ENCODE data around the gene HOXA6. TPM values are rescaled to one million over a fixed set of nuclear protein-coding genes. Genes with fewer than 3 reads are reported as not detected.
A peak's percentile ranks its signal among the peaks of the same experiment; 100 is the strongest.

The HOXA6 gene
- total RNA-seq, 1 experiment from 2014 or later = 12.7 TPM

GRCh38 chr7:27159266-27160144, 11.9 kb upstream of the HOXA6 start:
- RAD21 ChIA-PET (ENCODE audit: low non-redundant PET in 1 of 2, low total read pairs in 2 of 2, uncharacterized antibody in 2 of 2, unreplicated experiment in 2 of 2) = interaction anchor here in 1 of 2 experiments (1.1 kb wide), 1 partner anchor 478 kb away, joined by 3 read pairs; no protein-coding TSS in a partner anchor
- peaks cover 0 to 4% of the 10 kb centered on the region in 2 experiments; a peak in 1 of 4 replicates for H3K36me3 ChIP-seq (ENCODE audit: control insufficient read depth in 1 of 2, insufficient read depth in 2 of 2, low read length in 2 of 2)
- TF ChIP-seq SRF (IDR thresholded peaks at IDR 0.05; ENCODE audit: low read depth) (no peak), EZH2phosphoT487 (IDR thresholded peaks at IDR 0.05; ENCODE audit: borderline replicate concordance) (no peak), POLR2AphosphoS5 (IDR thresholded peaks at IDR 0.05; ENCODE audit: low read depth, low read length) (no peak)
- H3K4me1 ChIP-seq (ENCODE audit: control insufficient read depth in 1 of 2, insufficient read depth in 2 of 2, low read length in 2 of 2) = peaks cover 18 to 59% of the 10 kb centered on the region in 2 experiments
- BruUV-seq (replicated peaks) = no TSS peak
- no peak overlapping the region for H3K27ac ChIP-seq (ENCODE audit: low read depth, low read length)
- ATAC-seq = no peak
- H2AFZ ChIP-seq (ENCODE audit: low read depth, low read length, poor library complexity, severe bottlenecking) = no peak overlapping the region
- CTCF ChIA-PET = interaction anchor here (1.0 to 1.6 kb wide), 5 partner anchors 20 to 790 kb away, joined by 3 to 8 read pairs (median 4); no protein-coding TSS in a partner anchor
- no peaks in the 10 kb centered on the region for H4K20me1 ChIP-seq (ENCODE audit: insufficient read depth)
- no peaks in the 10 kb centered on the region for H3K27me3 ChIP-seq (ENCODE audit: insufficient read depth, low read length)
- H3K79me2 ChIP-seq (ENCODE audit: insufficient read depth, low read length) = peaks cover 42% of the 10 kb centered on the region
- H3K4me3 ChIP-seq (replicated peaks in 1 of 2; ENCODE audit: low read depth in 1 of 2, low read length in 2 of 2) = no peak overlapping the region
- no peak overlapping the region for H3K9ac ChIP-seq (ENCODE audit: low read length)
- H3K4me2 ChIP-seq (ENCODE audit: low read length) = peak overlapping the region; percentile 97; the same call in 1 of the 2 replicates
- no peaks in the 10 kb centered on the region for H3K9me2 ChIP-seq (ENCODE audit: insufficient read depth)
- POLR2A ChIA-PET = no interaction called here
- intact Hi-C loops (cut with micrococcal nuclease) = loop anchor here (2.0 to 10.0 kb wide), 5 partner anchors 877 to 1592 kb away; partner anchors contain the start of genes CBX3 and HNRNPA2B1
- H3K9me3 ChIP-seq (ENCODE audit: control insufficient read depth in 1 of 2, insufficient read depth in 1 of 2, low read depth in 1 of 2, low read length in 2 of 2) = no peaks in the 10 kb centered on the region
- no peak for DNase-seq (ENCODE audit: low read depth, low spot score)

GRCh38 chr7:27158436-27159265, 11.1 kb upstream of the HOXA6 start:
- CTCF ChIA-PET = interaction anchor here (1.0 to 1.6 kb wide), 5 partner anchors 21 to 789 kb away, joined by 3 to 8 read pairs (median 4); no protein-coding TSS in a partner anchor
- no peaks in the 10 kb centered on the region for H3K9me2 ChIP-seq (ENCODE audit: insufficient read depth)
- no peak overlapping the region for H3K27ac ChIP-seq (ENCODE audit: low read depth, low read length)
- DNase-seq (ENCODE audit: low read depth, low spot score) (no peak), ATAC-seq (no peak)
- intact Hi-C loops (cut with micrococcal nuclease) = no loop called here
- H4K20me1 ChIP-seq (ENCODE audit: insufficient read depth) = no peaks in the 10 kb centered on the region
- POLR2A ChIA-PET = no interaction called here
- no peak overlapping the region for H3K4me2 ChIP-seq (ENCODE audit: low read length)
- peaks cover 0 to 4% of the 10 kb centered on the region in 2 experiments; a peak in 1 of 4 replicates for H3K36me3 ChIP-seq (ENCODE audit: control insufficient read depth in 1 of 2, insufficient read depth in 2 of 2, low read length in 2 of 2)
- TF ChIP-seq SRF (IDR thresholded peaks at IDR 0.05; ENCODE audit: low read depth) = no peak
- TF ChIP-seq EZH2phosphoT487 (IDR thresholded peaks at IDR 0.05; ENCODE audit: borderline replicate concordance) = no peak
- no peak for TF ChIP-seq JUND (IDR thresholded peaks at IDR 0.05)
- TF ChIP-seq EZH2 (IDR thresholded peaks at IDR 0.05) = no peak
- RAD21 ChIA-PET (ENCODE audit: low non-redundant PET in 1 of 2, low total read pairs in 2 of 2, uncharacterized antibody in 2 of 2, unreplicated experiment in 2 of 2) = interaction anchor here in 1 of 2 experiments (1.1 kb wide), 1 partner anchor 477 kb away, joined by 3 read pairs; no protein-coding TSS in a partner anchor
- no peak overlapping the region for H3K9ac ChIP-seq (ENCODE audit: low read length)
- no peaks in the 10 kb centered on the region for H3K27me3 ChIP-seq (ENCODE audit: insufficient read depth, low read length)
- H3K79me2 ChIP-seq (ENCODE audit: insufficient read depth, low read length) = peaks cover 33% of the 10 kb centered on the region
- H3K9me3 ChIP-seq (ENCODE audit: control insufficient read depth in 1 of 2, insufficient read depth in 1 of 2, low read depth in 1 of 2, low read length in 2 of 2) = no peaks in the 10 kb centered on the region
- H3K4me3 ChIP-seq (replicated peaks in 1 of 2; ENCODE audit: low read depth in 1 of 2, low read length in 2 of 2) = no peak overlapping the region
- no peak overlapping the region for H2AFZ ChIP-seq (ENCODE audit: low read depth, low read length, poor library complexity, severe bottlenecking)
- no TSS peak for BruUV-seq (replicated peaks)
- peaks cover 18 to 54% of the 10 kb centered on the region in 2 experiments for H3K4me1 ChIP-seq (ENCODE audit: control insufficient read depth in 1 of 2, insufficient read depth in 2 of 2, low read length in 2 of 2)

Measured in HCT116 (cell line).